ENCODE measurements around the gene LPCAT1. TPM values are rescaled to one million over a fixed set of nuclear protein-coding genes. Genes with fewer than 3 reads are reported as not detected.

LPCAT1 gene
- total and polyA plus RNA-seq, 2 of the 13 experiments (the other 11 are each of a cell fraction or from before 2014, with no cell fraction given) = 29.8 to 90.6 TPM

DNA sequence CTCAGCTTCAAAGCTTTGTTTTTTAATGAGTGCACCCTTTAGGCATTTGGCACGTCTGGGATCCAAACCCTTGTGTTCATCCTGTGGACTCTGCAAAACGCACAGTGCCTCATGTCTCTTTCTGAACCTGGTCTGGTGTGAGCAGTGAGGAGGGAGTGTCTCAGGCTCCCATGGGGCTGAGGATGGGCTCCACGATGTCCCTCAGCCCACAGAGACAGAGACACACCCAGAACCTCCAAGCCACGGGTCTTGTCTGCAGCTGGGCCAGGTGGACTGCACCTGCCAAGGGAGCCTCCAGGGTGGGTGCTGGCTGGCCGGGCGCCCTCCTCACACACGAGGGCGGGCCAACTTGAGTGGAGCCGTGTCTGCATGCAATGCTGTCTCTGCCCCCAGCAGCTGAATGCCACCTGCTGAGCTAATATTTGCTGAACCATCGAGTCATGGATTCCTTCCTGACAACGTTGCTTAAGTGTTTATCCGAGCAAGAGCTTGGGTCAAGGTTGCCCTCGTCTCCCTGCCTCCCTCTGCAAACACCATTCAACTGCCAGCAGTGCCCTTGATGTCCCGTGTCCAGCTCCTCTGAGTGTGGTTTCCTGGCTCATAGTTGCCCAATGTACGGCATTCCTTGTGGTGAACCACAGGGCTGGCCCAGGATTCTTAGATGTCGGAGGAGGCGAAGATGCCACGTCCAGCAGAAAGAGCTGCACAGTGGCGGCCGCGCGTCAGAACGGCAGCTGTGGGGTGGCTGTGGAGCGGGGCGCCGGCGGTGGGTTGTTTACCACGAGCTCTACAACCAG is 31.4 kb upstream of the LPCAT1 start (continued):
- TF ChIP-seq, protein P1, sequence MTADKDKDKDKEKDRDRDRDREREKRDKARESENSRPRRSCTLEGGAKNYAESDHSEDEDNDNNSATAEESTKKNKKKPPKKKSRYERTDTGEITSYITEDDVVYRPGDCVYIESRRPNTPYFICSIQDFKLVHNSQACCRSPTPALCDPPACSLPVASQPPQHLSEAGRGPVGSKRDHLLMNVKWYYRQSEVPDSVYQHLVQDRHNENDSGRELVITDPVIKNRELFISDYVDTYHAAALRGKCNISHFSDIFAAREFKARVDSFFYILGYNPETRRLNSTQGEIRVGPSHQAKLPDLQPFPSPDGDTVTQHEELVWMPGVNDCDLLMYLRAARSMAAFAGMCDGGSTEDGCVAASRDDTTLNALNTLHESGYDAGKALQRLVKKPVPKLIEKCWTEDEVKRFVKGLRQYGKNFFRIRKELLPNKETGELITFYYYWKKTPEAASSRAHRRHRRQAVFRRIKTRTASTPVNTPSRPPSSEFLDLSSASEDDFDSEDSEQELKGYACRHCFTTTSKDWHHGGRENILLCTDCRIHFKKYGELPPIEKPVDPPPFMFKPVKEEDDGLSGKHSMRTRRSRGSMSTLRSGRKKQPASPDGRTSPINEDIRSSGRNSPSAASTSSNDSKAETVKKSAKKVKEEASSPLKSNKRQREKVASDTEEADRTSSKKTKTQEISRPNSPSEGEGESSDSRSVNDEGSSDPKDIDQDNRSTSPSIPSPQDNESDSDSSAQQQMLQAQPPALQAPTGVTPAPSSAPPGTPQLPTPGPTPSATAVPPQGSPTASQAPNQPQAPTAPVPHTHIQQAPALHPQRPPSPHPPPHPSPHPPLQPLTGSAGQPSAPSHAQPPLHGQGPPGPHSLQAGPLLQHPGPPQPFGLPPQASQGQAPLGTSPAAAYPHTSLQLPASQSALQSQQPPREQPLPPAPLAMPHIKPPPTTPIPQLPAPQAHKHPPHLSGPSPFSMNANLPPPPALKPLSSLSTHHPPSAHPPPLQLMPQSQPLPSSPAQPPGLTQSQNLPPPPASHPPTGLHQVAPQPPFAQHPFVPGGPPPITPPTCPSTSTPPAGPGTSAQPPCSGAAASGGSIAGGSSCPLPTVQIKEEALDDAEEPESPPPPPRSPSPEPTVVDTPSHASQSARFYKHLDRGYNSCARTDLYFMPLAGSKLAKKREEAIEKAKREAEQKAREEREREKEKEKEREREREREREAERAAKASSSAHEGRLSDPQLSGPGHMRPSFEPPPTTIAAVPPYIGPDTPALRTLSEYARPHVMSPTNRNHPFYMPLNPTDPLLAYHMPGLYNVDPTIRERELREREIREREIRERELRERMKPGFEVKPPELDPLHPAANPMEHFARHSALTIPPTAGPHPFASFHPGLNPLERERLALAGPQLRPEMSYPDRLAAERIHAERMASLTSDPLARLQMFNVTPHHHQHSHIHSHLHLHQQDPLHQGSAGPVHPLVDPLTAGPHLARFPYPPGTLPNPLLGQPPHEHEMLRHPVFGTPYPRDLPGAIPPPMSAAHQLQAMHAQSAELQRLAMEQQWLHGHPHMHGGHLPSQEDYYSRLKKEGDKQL (CRISPR knock-in tag; IDR thresholded peaks at IDR 0.05; ENCODE audit: low read depth) = peak; percentile 90
- no peak; the same call in 1 of the 2 replicates for TF ChIP-seq ZNF451 (CRISPR knock-in tag; IDR thresholded peaks at IDR 0.05)
- peak; percentile 79 for TF ChIP-seq KAT8 (CRISPR knock-in tag; IDR thresholded peaks at IDR 0.05)
- peak; percentile 81 for TF ChIP-seq ZNF264 (CRISPR knock-in tag; IDR thresholded peaks at IDR 0.05)
- TF ChIP-seq, protein P2, sequence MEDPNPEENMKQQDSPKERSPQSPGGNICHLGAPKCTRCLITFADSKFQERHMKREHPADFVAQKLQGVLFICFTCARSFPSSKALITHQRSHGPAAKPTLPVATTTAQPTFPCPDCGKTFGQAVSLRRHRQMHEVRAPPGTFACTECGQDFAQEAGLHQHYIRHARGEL (CRISPR knock-in tag; IDR thresholded peaks at IDR 0.05) = no peak
- peak; percentile 55; the same call in 1 of the 2 replicates for TF ChIP-seq KLF9 (CRISPR knock-in tag; IDR thresholded peaks at IDR 0.05; ENCODE audit: low read depth)
- TF ChIP-seq, protein P3, sequence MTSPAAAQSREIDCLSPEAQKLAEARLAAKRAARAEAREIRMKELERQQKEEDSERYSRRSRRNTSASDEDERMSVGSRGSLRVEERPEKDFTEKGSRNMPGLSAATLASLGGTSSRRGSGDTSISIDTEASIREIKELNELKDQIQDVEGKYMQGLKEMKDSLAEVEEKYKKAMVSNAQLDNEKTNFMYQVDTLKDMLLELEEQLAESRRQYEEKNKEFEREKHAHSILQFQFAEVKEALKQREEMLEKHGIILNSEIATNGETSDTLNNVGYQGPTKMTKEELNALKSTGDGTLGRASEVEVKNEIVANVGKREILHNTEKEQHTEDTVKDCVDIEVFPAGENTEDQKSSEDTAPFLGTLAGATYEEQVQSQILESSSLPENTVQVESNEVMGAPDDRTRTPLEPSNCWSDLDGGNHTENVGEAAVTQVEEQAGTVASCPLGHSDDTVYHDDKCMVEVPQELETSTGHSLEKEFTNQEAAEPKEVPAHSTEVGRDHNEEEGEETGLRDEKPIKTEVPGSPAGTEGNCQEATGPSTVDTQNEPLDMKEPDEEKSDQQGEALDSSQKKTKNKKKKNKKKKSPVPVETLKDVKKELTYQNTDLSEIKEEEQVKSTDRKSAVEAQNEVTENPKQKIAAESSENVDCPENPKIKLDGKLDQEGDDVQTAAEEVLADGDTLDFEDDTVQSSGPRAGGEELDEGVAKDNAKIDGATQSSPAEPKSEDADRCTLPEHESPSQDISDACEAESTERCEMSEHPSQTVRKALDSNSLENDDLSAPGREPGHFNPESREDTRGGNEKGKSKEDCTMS (CRISPR knock-in tag; conservative IDR thresholded peaks at IDR 0.05) = no peak
- TF ChIP-seq, protein P4, sequence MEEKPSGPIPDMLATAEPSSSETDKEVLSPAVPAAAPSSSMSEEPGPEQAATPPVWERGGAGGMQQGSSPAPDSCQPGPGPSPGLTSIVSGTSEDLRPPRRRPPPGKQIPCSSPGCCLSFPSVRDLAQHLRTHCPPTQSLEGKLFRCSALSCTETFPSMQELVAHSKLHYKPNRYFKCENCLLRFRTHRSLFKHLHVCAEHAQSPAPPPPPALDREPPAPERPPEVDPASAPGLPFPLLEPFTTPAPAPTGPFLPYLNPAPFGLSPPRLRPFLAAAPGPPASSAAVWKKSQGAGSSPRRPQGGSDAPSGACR (CRISPR knock-in tag; IDR thresholded peaks at IDR 0.05) = peak; percentile 89
- TF ChIP-seq ETV5 (CRISPR knock-in tag; IDR thresholded peaks at IDR 0.05; ENCODE audit: borderline replicate concordance) = peak; percentile 94
- no peak for TF ChIP-seq EZH2 (conservative IDR thresholded peaks at IDR 0.05; ENCODE audit: low read depth, low read length)
- TF ChIP-seq HOXA9 (CRISPR knock-in tag; IDR thresholded peaks at IDR 0.05; ENCODE audit: borderline replicate concordance) = no peak
- TF ChIP-seq, protein P5, sequence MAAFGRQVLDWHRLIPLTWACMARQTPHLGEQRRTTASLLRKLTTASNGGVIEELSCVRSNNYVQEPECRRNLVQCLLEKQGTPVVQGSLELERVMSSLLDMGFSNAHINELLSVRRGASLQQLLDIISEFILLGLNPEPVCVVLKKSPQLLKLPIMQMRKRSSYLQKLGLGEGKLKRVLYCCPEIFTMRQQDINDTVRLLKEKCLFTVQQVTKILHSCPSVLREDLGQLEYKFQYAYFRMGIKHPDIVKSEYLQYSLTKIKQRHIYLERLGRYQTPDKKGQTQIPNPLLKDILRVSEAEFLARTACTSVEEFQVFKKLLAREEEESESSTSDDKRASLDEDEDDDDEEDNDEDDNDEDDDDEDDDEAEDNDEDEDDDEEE (CRISPR knock-in tag; IDR thresholded peaks at IDR 0.05) = peak; percentile 15; the same call in 1 of the 2 replicates
- no peak for TF ChIP-seq IRX3 (CRISPR knock-in tag; IDR thresholded peaks at IDR 0.05; ENCODE audit: borderline replicate concordance, low read depth)
- TF ChIP-seq PAX8 (CRISPR knock-in tag; IDR thresholded peaks at IDR 0.05; ENCODE audit: borderline replicate concordance) = no peak
- TF ChIP-seq TCF12 (IDR thresholded peaks at IDR 0.05) = no peak
- TF ChIP-seq TCF12 (CRISPR knock-in tag; IDR thresholded peaks at IDR 0.05) = peak; percentile 99
- TF ChIP-seq NFKBIZ (CRISPR knock-in tag; IDR thresholded peaks at IDR 0.05) = peak; percentile 91; the same call in 1 of the 2 replicates
- peak; percentile 98 for TF ChIP-seq SALL1 (CRISPR knock-in tag; IDR thresholded peaks at IDR 0.05)
- no peak for TF ChIP-seq ZNF24 (IDR thresholded peaks at IDR 0.05)

All from HepG2 (cell line).